T-helper 2 cell treated with Interferon-gamma antibody and Interleukin-4, amounts not matched to agents 5 μg/mL and 100 μg/mL, for 36 hours (primary cell): ENCODE data around the gene ORC2.
"Not testable (repeated sequence)": the region's sequence is repeated elsewhere in the genome, so short reads cannot be mapped to it uniquely, and the experiment has no call there.

Source experiments
- DNase-seq: peaks from one replicate; pipeline ENCODE4 v3.0.0; 2021; ENCODE audit warnings: low spot score
- H3K27ac Mint-ChIP-seq: one replicate; pipeline ENCODE4 v1.8.0; 2021; ENCODE audit warnings: mild to moderate bottlenecking, mixed read lengths
- H3K27me3 Mint-ChIP-seq: one replicate; pipeline ENCODE4 v1.8.0; 2021; ENCODE audit warnings: low read depth, mixed read lengths
- H3K36me3 Mint-ChIP-seq: one replicate; pipeline ENCODE4 v1.8.0; 2021; ENCODE audit warnings: low read depth, mixed read lengths
- H3K4me1 Mint-ChIP-seq: one replicate; pipeline ENCODE4 v1.8.0; 2021; ENCODE audit warnings: low read depth, mixed read lengths
- H3K4me3 Mint-ChIP-seq: one replicate; pipeline ENCODE4 v1.8.0; 2022; ENCODE audit warnings: mild to moderate bottlenecking, moderate library complexity, mixed read lengths
- H3K9me3 Mint-ChIP-seq: one replicate; pipeline ENCODE4 v1.8.0; 2021; ENCODE audit warnings: mixed read lengths

ORC2 gene

GRCh38 chr2:200905618-200906296 lies 57.7 kb downstream of the ORC2 start:
- peak; percentile 39 for DNase-seq
- H3K27me3 Mint-ChIP-seq, result no peaks in the 10 kb centered on the region
- peak overlapping the region; percentile 21 for H3K27ac Mint-ChIP-seq
- H3K4me1 Mint-ChIP-seq, result peaks cover 11% of the 10 kb centered on the region
- peaks cover 27% of the 10 kb centered on the region for H3K36me3 Mint-ChIP-seq
- no peaks in the 10 kb centered on the region for H3K9me3 Mint-ChIP-seq
- H3K4me3 Mint-ChIP-seq, result no peak overlapping the region

GRCh38 chr2:200901459-200902072 lies 61.9 kb downstream of the ORC2 start:
- Mint-ChIP-seq H3K9me3 (no peaks in the 10 kb centered on the region), H3K4me3 (no peak overlapping the region), H3K27ac (peak overlapping the region; percentile 75), H3K27me3 (no peaks in the 10 kb centered on the region), H3K36me3 (peaks cover 34% of the 10 kb centered on the region), H3K4me1 (peaks cover 11% of the 10 kb centered on the region)
- peak; percentile 75 for DNase-seq

GRCh38 chr2:200899482-200899881 lies 64.0 kb downstream of the ORC2 start:
- H3K27me3 Mint-ChIP-seq, result no peaks in the 10 kb centered on the region
- peaks cover 39% of the 10 kb centered on the region for H3K36me3 Mint-ChIP-seq
- H3K4me1 Mint-ChIP-seq, result peaks cover 7% of the 10 kb centered on the region
- H3K9me3 Mint-ChIP-seq, result no peaks in the 10 kb centered on the region
- H3K4me3 Mint-ChIP-seq, result no peak overlapping the region
- no peak for DNase-seq
- H3K27ac Mint-ChIP-seq, result no peak overlapping the region

- H3K9me3 Mint-ChIP-seq, result no peaks in the 10 kb centered on the region
- DNase-seq, result peak; percentile 98
- H3K27me3 Mint-ChIP-seq, result no peaks in the 10 kb centered on the region
- H3K4me1 Mint-ChIP-seq, result peaks cover 45% of the 10 kb centered on the region
- peak within 1 kb of the TSS; percentile 97 for H3K4me3 Mint-ChIP-seq
- H3K27ac Mint-ChIP-seq, result peak within 1 kb of the TSS; percentile 99
- H3K36me3 Mint-ChIP-seq, result peaks cover 34% of the 10 kb centered on the region
These were observed 74.5 kb downstream of the ORC2 start, which contains the start of the genes NIF3L1 and PPIL3 for GRCh38 chr2:200888704-200889625. Gene NIF3L1 (plus strand): TSS chr2:200889371. CDS start chr2:200891944, 2,573 bp downstream. Gene PPIL3 (minus strand): TSS chr2:200889077. CDS start chr2:200887615, 1,462 bp downstream.

- H3K27ac Mint-ChIP-seq, H3K4me3 Mint-ChIP-seq, H3K9me3 Mint-ChIP-seq, H3K27me3 Mint-ChIP-seq, DNase-seq: not testable (repeated sequence)
- Mint-ChIP-seq H3K36me3 (peaks cover 49% of the 10 kb centered on the region), H3K4me1 (peaks cover 24% of the 10 kb centered on the region)
These were observed 81.7 kb downstream of the ORC2 start for GRCh38 chr2:200881715-200882249.

GRCh38 chr2:200878289-200878880 lies 85.1 kb downstream of the ORC2 start:
- peaks cover 11% of the 10 kb centered on the region for H3K4me1 Mint-ChIP-seq
- no peaks in the 10 kb centered on the region for H3K27me3 Mint-ChIP-seq
- no peak for DNase-seq
- H3K27ac Mint-ChIP-seq, result no peak overlapping the region
- no peaks in the 10 kb centered on the region for H3K9me3 Mint-ChIP-seq
- peaks cover 51% of the 10 kb centered on the region for H3K36me3 Mint-ChIP-seq
- no peak overlapping the region for H3K4me3 Mint-ChIP-seq

- Mint-ChIP-seq H3K27ac (no peak overlapping the region), H3K27me3 (no peaks in the 10 kb centered on the region), H3K4me1 (peaks cover 11% of the 10 kb centered on the region), H3K9me3 (no peaks in the 10 kb centered on the region), H3K36me3 (peaks cover 53% of the 10 kb centered on the region), H3K4me3 (no peak overlapping the region)
- DNase-seq, result no peak
These were observed 86.0 kb downstream of the ORC2 start for GRCh38 chr2:200877443-200877842.

- H3K27me3 Mint-ChIP-seq, result no peaks in the 10 kb centered on the region
- H3K9me3 Mint-ChIP-seq, result no peaks in the 10 kb centered on the region
- no peak overlapping the region for H3K27ac Mint-ChIP-seq
- no peak overlapping the region for H3K4me3 Mint-ChIP-seq
- no peak for DNase-seq
- H3K36me3 Mint-ChIP-seq, result peaks cover 49% of the 10 kb centered on the region
- peaks cover 12% of the 10 kb centered on the region for H3K4me1 Mint-ChIP-seq
These were observed 89.9 kb downstream of the ORC2 start for GRCh38 chr2:200873560-200873959.

- Mint-ChIP-seq H3K36me3 (peaks cover 45% of the 10 kb centered on the region), H3K27ac (no peak overlapping the region), H3K27me3 (no peaks in the 10 kb centered on the region), H3K9me3 (no peaks in the 10 kb centered on the region), H3K4me3 (no peak overlapping the region), H3K4me1 (peaks cover 9% of the 10 kb centered on the region)
- DNase-seq, result no peak
These were observed 92.3 kb downstream of the ORC2 start for GRCh38 chr2:200871151-200871550.

- Mint-ChIP-seq H3K27me3 (no peaks in the 10 kb centered on the region), H3K27ac (peak overlapping the region; percentile 8), H3K36me3 (peaks cover 33% of the 10 kb centered on the region), H3K4me1 (peaks cover 13% of the 10 kb centered on the region), H3K9me3 (no peaks in the 10 kb centered on the region), H3K4me3 (no peak overlapping the region)
- no peak for DNase-seq
These were observed 94.4 kb downstream of the ORC2 start for GRCh38 chr2:200869014-200869413.

GRCh38 chr2:200864176-200865034 lies 99.1 kb downstream of the ORC2 start, which contains the start of gene CLK1:
Gene CLK1 (minus strand): TSS chr2:200864658. CDS start chr2:200861862, 2,796 bp downstream.
- peak within 1 kb of the TSS; percentile 95 for H3K27ac Mint-ChIP-seq
- H3K36me3 Mint-ChIP-seq, result peaks cover 52% of the 10 kb centered on the region
- no peaks in the 10 kb centered on the region for H3K9me3 Mint-ChIP-seq
- H3K4me1 Mint-ChIP-seq, result peaks cover 27% of the 10 kb centered on the region
- H3K27me3 Mint-ChIP-seq, result no peaks in the 10 kb centered on the region
- peak; percentile 94 for DNase-seq
- H3K4me3 Mint-ChIP-seq, result peak within 1 kb of the TSS; percentile 95

GRCh38 chr2:200863782-200864175 lies 99.7 kb downstream of the ORC2 start:
- peak overlapping the region; percentile 95 for H3K4me3 Mint-ChIP-seq
- H3K27ac Mint-ChIP-seq, result peak overlapping the region; percentile 95
- H3K9me3 Mint-ChIP-seq, result no peaks in the 10 kb centered on the region
- H3K36me3 Mint-ChIP-seq, result peaks cover 53% of the 10 kb centered on the region
- H3K27me3 Mint-ChIP-seq, result no peaks in the 10 kb centered on the region
- H3K4me1 Mint-ChIP-seq, result peaks cover 25% of the 10 kb centered on the region
- no peak for DNase-seq
